ENCODE results near the gene SSUH2.
"Not testable (repeated sequence)": the region's sequence is repeated elsewhere in the genome, so short reads cannot be mapped to it uniquely, and the experiment has no call there.

Gene SSUH2

GRCh38 chr3:8658306-8659212, 14.0 kb upstream of the SSUH2 start:
- DNase-seq (ENCODE audit: low spot score): peak; percentile 86

DNA sequence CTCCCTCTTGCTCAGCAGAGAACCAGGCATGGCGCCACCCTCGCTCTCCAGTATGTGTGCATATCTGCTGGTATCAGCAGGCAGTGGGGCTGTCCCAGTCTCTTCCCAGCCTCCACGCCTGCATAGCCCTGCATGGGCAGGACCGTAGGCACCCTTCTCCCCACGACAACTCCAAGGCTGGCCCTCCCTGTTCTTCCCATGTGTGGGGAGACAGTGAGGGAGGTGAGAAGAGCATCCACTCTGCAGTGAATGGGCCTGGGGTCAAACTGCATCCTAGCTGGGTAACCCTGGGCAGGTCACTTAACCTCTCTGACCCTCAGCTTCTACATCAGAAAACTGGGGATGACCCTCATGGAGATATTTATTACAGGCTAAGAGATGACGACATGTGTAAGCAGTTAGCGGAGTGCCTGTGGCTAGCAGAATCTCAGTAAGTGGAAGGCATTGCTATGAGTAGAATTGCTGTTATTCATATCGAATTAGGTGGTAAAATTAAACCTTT, 13.3 kb upstream of the SSUH2 start:
- no peak for DNase-seq (ENCODE audit: low spot score)

GRCh38 chr3:8656240-8656639, 11.6 kb upstream of the SSUH2 start:
- DNase-seq (ENCODE audit: low spot score): no peak

DNA sequence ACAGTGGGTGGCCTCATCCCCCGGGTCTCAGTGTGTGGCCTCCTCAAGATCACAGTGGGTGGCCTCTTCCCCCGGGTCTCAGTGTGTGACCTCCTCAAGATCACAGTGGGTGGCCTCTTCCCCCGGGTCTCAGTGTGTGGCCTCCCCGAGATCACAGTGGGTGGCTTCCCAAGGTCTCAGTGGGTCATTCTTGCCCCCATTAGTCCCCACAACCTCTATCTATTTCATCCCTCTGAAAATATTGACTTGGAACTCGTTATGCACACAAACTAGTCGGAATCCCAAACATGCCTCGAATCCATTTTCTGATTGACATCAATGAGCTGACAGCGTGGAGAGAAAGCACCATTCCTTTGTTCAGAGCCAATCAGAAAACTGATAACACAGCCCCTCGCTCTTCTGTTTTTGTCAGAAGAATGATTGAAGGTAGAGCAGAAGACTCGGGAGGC, 10.8 kb upstream of the SSUH2 start:
- no peak for DNase-seq (ENCODE audit: low spot score)

DNA sequence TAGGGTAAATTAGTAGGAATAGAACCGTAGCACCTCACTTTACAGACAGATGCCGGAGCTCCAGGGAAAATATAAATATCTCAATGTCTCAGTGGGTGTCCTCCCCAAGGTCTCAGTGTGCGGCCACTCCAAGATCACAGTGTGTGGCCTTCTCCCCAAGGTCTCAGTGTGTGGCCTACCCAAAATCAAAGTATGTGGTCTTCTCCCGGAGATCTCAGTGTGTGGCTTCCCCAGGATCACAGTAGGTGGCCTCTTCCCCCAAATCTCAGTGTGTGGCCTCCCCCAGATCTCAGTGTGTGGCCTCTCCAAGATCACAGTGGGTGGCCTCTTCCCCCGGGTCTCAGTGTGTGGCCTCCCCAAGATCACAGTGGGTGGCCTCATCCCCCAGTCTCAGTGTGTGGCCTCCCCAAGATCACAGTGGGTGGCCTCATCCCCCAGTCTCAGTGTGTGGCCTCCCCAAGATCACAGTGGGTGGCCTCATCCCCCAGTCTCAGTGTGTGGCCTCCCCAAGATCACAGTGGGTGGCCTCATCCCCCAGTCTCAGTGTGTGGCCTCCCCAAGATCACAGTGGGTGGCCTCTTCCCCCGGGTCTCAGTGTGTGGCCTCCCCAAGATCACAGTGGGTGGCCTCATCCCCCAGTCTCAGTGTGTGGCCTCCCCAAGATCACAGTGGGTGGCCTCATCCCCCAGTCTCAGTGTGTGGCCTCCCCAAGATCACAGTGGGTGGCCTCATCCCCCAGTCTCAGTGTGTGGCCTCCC, 10.2 kb upstream of the SSUH2 start:
- DNase-seq (ENCODE audit: low spot score): not testable (repeated sequence)

DNA sequence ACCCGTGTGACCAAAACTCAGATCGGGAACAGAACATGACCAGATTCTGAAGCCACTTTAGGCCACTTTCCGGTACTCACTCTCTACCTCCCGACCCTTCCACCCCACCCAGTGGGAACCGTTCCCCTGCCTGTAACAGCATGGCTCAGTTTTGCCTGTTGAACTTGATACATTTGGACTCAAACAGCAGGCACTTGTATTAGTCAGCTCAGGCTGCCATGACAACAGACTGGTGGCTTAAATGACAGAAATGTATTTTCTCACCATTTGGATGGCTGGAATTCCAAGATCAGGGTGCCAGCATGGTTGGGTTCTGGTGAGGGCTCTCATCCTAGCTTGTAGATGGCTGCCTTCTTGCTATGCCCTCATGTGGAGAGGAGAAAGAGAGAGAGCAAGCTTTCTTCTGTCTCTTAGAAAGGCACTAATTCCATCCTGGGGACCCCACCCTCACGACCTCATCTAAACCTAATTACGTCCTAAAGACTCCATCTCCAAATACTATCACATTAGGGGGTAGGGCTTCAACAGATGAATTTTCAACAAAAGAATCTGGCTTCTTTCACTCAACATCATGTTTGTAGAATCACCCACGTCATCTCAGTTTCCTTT, 9.3 kb upstream of the SSUH2 start:
- no peak for DNase-seq (ENCODE audit: low spot score)

GRCh38 chr3:8652324-8652987, 7.9 kb upstream of the SSUH2 start:
- no peak for DNase-seq (ENCODE audit: low spot score)

- no peak for DNase-seq (ENCODE audit: low spot score)
These were observed 7.1 kb upstream of the SSUH2 start for GRCh38 chr3:8651418-8652323.

DNA sequence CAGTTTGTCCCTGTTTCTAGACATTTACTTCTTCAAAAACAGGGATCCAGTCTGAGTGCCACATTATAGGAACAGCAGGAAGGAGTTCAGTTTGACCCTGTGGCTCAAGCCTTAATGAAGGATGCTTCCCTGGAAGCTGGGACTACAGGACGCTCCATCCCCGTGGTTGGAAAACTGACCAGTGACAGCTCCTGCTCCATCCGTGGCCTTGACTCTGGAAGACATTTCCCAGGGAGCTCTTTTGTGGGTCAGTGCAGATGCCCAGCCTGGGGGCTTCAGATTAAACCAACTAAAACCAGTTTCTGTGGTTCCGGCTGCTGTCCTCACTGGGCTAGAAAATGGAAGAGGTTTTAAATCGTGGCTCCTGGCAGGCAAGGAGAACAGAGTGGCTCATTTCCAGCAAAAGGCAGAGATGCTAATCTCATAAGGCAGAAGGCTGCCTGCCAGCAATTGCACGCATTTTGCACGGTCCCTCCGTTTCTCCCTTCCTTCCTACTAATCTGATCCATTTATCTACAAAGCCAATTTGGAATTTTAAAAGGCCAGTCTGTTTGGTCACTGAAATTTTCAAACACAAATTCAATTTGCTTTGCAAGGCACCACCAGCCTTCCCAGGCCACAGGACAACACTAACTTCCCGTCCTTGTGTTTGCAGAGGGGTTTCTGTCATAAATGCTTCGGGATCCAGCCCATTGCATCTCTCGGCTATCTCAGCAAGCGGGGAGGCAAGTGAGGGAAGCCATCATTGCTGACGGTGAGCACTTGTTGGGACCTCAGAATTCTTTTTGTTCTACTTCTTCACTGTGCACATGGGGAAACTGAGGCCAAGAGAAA, 6.2 kb upstream of the SSUH2 start:
- DNase-seq (ENCODE audit: low spot score): no peak

GRCh38 chr3:8649757-8650156, 5.2 kb upstream of the SSUH2 start:
- no peak for DNase-seq (ENCODE audit: low spot score)

GRCh38 chr3:8648909-8649741, 4.5 kb upstream of the SSUH2 start:
- no peak for DNase-seq (ENCODE audit: low spot score)

DNA sequence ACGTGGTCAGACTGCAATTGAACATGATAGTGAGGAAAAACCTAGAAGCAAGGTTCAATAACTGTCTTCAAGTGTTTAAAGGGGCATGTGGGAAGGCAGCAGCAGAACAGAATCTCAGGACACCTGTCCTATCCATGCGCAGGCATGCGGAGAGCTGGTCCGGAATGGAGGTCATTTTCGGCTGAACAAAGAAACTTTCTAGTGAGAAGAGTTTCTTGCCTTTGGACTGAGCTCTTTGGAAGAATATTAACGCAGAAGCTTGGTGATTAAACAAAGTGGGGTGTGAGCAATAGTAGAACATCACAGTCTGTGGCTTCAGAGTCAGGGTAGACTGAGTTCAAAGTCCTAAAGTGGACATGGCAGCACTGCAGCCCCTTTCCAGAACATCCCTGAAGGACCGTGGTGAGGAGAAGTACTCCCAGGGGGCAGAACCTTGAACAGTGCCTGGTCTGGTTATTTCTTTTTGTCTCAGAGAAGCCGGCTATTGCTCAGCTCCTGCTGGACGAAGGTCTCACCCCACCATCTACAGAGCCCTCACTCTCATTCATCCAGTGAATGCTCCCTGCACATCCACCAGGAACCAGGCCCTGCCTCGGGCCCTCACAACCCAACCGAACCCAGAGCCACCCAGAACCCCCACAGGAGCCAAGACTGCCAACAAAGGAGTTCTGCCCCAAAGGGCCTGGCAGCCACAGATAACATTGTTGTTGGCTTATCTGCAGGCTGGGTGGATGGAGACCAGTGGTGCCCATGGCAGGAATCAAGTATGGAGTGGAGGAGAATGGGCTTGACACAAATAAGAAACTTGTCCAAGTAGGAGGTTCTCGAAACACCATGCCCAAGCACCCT, 2.8 kb upstream of the SSUH2 start:
- DNase-seq (ENCODE audit: low spot score): no peak

DNA sequence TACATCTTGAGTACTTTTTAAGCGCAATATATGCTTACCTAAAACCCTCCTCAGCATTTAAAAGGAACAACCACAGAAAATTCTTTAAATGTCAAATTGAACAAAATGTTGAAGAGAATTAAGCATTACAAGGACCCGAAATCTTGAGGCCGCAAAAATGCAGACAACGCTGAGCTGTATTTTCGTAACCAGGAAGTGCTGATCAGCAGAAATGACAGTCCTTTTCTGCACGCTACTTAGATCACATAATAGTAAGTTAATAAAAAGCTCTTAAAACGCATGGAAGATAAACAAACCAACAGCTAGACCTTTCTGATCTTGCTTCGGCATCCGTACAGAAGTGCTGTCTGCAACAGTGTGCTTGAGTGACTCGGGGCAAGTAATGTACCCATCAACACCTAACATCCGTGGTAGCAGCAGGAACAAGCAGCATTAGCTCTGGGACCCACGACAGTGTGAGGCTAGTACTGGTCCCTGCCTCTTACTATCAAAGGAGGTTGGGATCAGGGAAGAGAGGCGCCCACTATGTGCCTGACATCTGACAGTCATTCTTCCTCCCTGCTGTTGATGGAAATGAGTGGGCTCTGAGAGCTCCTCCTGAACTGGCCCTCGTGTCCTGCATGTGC, 1.8 kb upstream of the SSUH2 start:
- DNase-seq (ENCODE audit: low spot score): no peak

DNA sequence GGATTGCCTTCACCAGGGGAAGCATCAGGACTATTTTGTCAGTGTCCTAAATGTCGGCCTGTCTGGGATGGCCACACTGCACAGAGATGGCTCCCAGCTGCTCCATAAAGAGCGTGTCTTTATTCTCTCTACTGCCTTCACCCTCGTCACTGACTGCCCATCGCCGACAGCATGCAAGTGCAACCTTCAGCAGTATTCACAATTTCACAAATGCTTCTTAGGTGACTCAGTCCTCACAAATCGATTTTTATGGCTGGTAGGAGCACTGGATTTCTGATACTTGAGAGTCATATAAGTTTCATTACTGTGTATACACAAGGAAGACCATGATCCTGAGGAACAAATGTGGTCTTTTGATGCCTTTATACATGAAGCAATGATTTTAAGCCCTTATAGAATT, 1.1 kb upstream of the SSUH2 start:
- no peak for DNase-seq (ENCODE audit: low spot score)

DNA sequence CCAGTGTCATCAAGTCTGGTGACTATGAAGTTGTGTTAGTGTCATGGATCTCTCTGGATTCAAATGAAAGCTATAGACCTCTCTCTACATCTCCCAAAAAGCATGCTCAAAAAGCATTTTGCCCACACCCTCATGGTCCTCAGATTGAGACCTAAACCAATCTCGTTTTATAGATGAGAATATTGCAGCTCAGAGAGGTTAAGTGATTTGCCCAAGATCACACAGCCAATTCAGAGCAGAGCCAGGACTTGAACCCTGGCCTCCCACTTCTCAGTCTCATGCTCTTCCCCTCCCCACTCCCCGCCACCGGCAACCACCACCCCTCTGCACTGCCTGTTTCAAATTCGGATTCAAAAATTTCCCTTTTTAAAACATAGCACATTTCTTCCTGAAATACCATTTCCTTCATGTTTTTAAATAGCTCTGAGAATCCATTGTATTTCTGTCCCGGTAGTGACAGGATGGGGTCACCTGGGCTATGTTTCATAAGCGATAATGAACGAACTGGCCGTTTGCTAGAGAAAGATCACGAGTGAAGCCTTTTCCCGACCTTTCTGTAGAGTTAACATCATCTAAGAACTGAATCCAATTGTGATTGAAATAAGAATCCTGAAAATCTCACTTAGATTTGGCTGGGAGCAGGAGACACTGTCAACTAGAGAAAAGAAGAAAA, 769 bp downstream of the SSUH2 start:
- DNase-seq (ENCODE audit: low spot score): no peak

DNA sequence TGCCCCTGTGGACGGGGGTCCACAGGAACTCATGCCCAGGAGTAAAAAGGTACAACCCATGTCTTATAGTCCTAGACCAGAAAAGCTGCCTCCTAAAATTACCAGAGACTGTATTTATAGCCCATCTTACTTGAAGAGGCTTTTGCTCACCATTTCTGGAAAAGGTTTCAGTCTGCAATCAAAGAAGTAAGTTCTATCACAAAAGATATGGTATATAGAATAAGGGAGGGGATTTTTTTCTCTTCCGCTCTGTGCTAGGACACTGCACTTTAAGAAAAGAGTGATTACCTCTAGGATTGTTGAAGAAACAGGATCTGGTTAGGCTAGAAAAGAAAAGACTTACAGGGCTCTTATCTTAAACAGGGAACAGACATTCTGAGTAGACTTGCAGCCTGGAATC, 2.6 kb downstream of the SSUH2 start:
- no peak for DNase-seq (ENCODE audit: low spot score)

GRCh38 chr3:8641472-8641871, 3.1 kb downstream of the SSUH2 start:
- DNase-seq (ENCODE audit: low spot score): no peak
